CD14-positive monocyte (primary cell): Measurements from ENCODE around the gene EPS15. TPM values are rescaled to one million over a fixed set of nuclear protein-coding genes. Genes with fewer than 3 reads are reported as not detected.

Source experiments
- DNase-seq, 3 donors: peaks; one replicate each; pipeline ENCODE4 v3.0.0-alpha.2; 2011 to 2022
- H2AFZ ChIP-seq: 2 replicates; pipeline ENCODE4 v1.6.0; 2012; ENCODE audit warnings: mild to moderate bottlenecking, low read depth, low read length, inconsistent platforms; ENCODE audit not compliant: insufficient read depth, poor library complexity, severe bottlenecking
- H3K27ac ChIP-seq, 2 donors: 1 replicate in 1 of 2; 2 replicates in 1 of 2; pipeline ENCODE4 v1.5.1; 2012 to 2013; ENCODE audit warnings: low read length in 2 of 2, control low read depth in 1 of 2, inconsistent platforms in 1 of 2, low read depth in 1 of 2, mild to moderate bottlenecking in 1 of 2
- H3K27me3 ChIP-seq, 2 donors: one replicate each; pipeline versions ENCODE4 v1.6.0 to v1.6.1; 2011 to 2013; ENCODE audit warnings: low read length in 2 of 2; ENCODE audit not compliant: control insufficient read depth in 2 of 2, insufficient read depth in 2 of 2
- H3K36me3 ChIP-seq, 2 donors: replicated peaks in 1 of 2; 1 replicate in 1 of 2; 2 replicates in 1 of 2; pipeline versions ENCODE4 v1.5.1 to v1.6.1; 2012 to 2013; ENCODE audit warnings: low read length in 2 of 2, control low read depth in 1 of 2, inconsistent platforms in 1 of 2, mild to moderate bottlenecking in 1 of 2; ENCODE audit not compliant: insufficient read depth in 2 of 2, control insufficient read depth in 1 of 2
- H3K4me1 ChIP-seq, 2 donors: 1 replicate in 1 of 2; 2 replicates in 1 of 2; pipeline versions ENCODE4 v1.5.1 to v1.6.1; 2012 to 2013; ENCODE audit warnings: low read length in 2 of 2, control low read depth in 1 of 2, inconsistent platforms in 1 of 2, mild to moderate bottlenecking in 1 of 2, moderate library complexity in 1 of 2; ENCODE audit not compliant: insufficient read depth in 2 of 2, control insufficient read depth in 1 of 2
- H3K4me2 ChIP-seq: replicated peaks from 2 replicates; pipeline ENCODE3; 2012; ENCODE audit warnings: low read length, moderate library complexity, mild to moderate bottlenecking; ENCODE audit not compliant: poor library complexity, severe bottlenecking; ENCODE audit errors: extremely low read depth
- H3K4me3 ChIP-seq, 3 experiments: fragments of 200-600 bp in 1 of 3; sonication (generic) in 1 of 3; replicated peaks in 1 of 3; 1 replicate in 2 of 3; 2 replicates in 1 of 3; pipeline ENCODE4 v1.5.1; 2011 to 2013; ENCODE audit warnings: low read length in 3 of 3, mild to moderate bottlenecking in 3 of 3, control low read depth in 2 of 3, low read depth in 2 of 3, inconsistent platforms in 1 of 3, moderate library complexity in 1 of 3
- H3K79me2 ChIP-seq: 2 replicates; pipeline ENCODE4 v1.6.0; 2012; ENCODE audit warnings: mild to moderate bottlenecking, control low read depth, inconsistent platforms, low read length, moderate library complexity; ENCODE audit not compliant: insufficient read depth
- H3K9ac ChIP-seq: 2 replicates; pipeline ENCODE4 v1.6.0; 2017; ENCODE audit warnings: low read length, mild to moderate bottlenecking; ENCODE audit not compliant: insufficient read depth, poor library complexity, severe bottlenecking
- H3K9me3 ChIP-seq, 2 donors: replicated peaks in 1 of 2; 1 replicate in 1 of 2; 2 replicates in 1 of 2; pipeline versions ENCODE4 v1.5.1 to v1.6.1; 2012 to 2013; ENCODE audit warnings: low read length in 2 of 2, control low read depth in 1 of 2; ENCODE audit not compliant: control insufficient read depth in 1 of 2, insufficient read depth in 1 of 2
- H4K20me1 ChIP-seq: 2 replicates; pipeline ENCODE4 v1.6.0; 2012; ENCODE audit warnings: mild to moderate bottlenecking, low read length, control low read depth, moderate library complexity; ENCODE audit not compliant: insufficient read depth
- H3K27ac Mint-ChIP-seq, 7 donors: one replicate each; pipeline ENCODE4 v1.8.0; 2020; ENCODE audit warnings: mild to moderate bottlenecking in 7 of 7, mixed read lengths in 7 of 7, moderate library complexity in 6 of 7, inconsistent platforms in 2 of 7
- H3K27me3 Mint-ChIP-seq, 3 donors: one replicate each; pipeline ENCODE4 v1.8.0; 2021 to 2022; ENCODE audit warnings: low read depth in 3 of 3, mild to moderate bottlenecking in 3 of 3, mixed read lengths in 3 of 3, moderate library complexity in 3 of 3, inconsistent platforms in 1 of 3
- H3K36me3 Mint-ChIP-seq, 2 donors: one replicate each; pipeline ENCODE4 v1.8.0; 2020; ENCODE audit warnings: mixed read lengths in 2 of 2, inconsistent platforms in 1 of 2, mild to moderate bottlenecking in 1 of 2
- H3K4me1 Mint-ChIP-seq: one replicate; pipeline ENCODE4 v1.8.0; 2020; ENCODE audit warnings: mild to moderate bottlenecking, mixed read lengths
- H3K4me3 Mint-ChIP-seq, 2 donors: one replicate each; pipeline ENCODE4 v1.8.0; 2020; ENCODE audit warnings: mild to moderate bottlenecking in 2 of 2, mixed read lengths in 2 of 2, moderate library complexity in 1 of 2
- H3K9me3 Mint-ChIP-seq, 7 donors: one replicate each; pipeline ENCODE4 v1.8.0; 2020 to 2022; ENCODE audit warnings: mixed read lengths in 7 of 7, mild to moderate bottlenecking in 6 of 7, moderate library complexity in 6 of 7, inconsistent platforms in 2 of 7
- WGBS: methylation state at CpG from one replicate; pipeline ENCODE4 v1.1.5; 2013; ENCODE audit warnings: missing lambda C conversion rate; ENCODE audit not compliant: insufficient coverage; 5-methylcytosine and 5-hydroxymethylcytosine counted together
- intact Hi-C, 2 donors: fragments of 100-400 bp; cut with micrococcal nuclease; formaldehyde crosslinking; loops; one replicate each; pipeline versions ENCODE4 v1.15.0 to v1.15.1; 2023
- polyA plus RNA-seq, 3 donors: library from polyadenylated mRNA; depleted of rRNA in 1 of 3; unstranded in 2 of 3; stranded (reverse) in 1 of 3; fragments of 300-500 nt in 2 of 3; fragments of >200 nt in 1 of 3; fragmentation: Illumina TruSeq in 2 of 3; gene quantifications; 1 replicate in 2 of 3; 2 replicates in 1 of 3; pipeline ENCODE4 v1.2.3, GENCODE V29; 2012 to 2021
- TF ChIP-seq, protein P1 (sequence below): fragments of 200-600 bp; IDR thresholded peaks from one replicate; pipeline ENCODE4 v1.8.0; 2022; ENCODE audit warnings: antibody characterized with exemption, mild to moderate bottlenecking

EPS15 gene
- polyA plus RNA-seq, 3 donors = 26.7 to 53.6 (median 36.4) TPM

DNA sequence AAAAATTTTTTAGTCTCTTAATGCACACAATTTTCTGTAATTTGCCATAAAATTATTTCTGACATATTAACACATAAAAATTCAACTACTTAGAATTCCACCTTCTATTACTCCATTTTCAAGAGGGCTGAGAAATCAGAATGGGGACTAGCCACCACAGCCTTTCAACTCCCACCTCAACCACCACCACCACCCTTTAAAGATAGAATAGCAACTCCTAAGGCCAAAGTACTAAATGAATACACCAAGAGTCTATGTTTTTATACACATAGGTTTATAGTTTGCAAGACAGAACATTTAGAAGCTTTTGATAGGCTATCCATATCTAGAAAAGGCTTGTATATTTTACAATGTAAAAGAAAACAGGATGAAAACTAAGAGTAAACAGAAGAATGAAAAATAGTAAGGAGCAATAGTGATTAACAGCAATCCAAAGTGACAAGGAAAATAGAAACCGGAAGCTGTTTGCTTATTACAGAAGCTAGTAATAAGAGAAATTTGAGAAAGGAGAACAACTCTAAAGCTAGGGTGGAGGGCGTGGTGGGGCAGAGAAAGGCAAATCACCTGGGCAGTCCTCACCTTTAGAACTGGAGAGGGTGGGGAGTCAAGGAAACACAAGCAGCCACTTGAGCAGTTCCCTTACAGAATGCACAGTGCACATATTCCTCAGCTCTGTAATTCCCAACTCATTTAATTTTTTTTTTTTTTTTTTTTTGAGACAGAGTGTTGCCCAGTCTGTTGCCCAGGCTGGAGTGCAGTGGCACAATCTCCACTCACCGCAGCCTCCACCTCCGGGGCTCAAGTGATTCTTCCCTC lies 27.7 kb downstream of the EPS15 start:
- peaks cover 16 to 26% of the 10 kb centered on the region in 2 donors for H3K4me1 ChIP-seq
- peaks cover 93% of the 10 kb centered on the region for H4K20me1 ChIP-seq
- peak overlapping the region; percentile 57 for H3K4me2 ChIP-seq
- H3K27me3 Mint-ChIP-seq = no peaks in the 10 kb centered on the region
- peak overlapping the region; percentile 11 to 43 for H3K27ac ChIP-seq
- H3K4me3 Mint-ChIP-seq = peak overlapping the region in 1 of 2 donors; percentile 81
- H3K27me3 ChIP-seq = no peaks in the 10 kb centered on the region
- H3K9ac ChIP-seq = no peak overlapping the region
- H3K36me3 Mint-ChIP-seq = peaks cover 0 to 1% of the 10 kb centered on the region in 2 donors
- TF ChIP-seq, protein P1, sequence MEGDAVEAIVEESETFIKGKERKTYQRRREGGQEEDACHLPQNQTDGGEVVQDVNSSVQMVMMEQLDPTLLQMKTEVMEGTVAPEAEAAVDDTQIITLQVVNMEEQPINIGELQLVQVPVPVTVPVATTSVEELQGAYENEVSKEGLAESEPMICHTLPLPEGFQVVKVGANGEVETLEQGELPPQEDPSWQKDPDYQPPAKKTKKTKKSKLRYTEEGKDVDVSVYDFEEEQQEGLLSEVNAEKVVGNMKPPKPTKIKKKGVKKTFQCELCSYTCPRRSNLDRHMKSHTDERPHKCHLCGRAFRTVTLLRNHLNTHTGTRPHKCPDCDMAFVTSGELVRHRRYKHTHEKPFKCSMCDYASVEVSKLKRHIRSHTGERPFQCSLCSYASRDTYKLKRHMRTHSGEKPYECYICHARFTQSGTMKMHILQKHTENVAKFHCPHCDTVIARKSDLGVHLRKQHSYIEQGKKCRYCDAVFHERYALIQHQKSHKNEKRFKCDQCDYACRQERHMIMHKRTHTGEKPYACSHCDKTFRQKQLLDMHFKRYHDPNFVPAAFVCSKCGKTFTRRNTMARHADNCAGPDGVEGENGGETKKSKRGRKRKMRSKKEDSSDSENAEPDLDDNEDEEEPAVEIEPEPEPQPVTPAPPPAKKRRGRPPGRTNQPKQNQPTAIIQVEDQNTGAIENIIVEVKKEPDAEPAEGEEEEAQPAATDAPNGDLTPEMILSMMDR = no peak
- DNase-seq = peak; percentile 12 to 61 (median 29)
- H2AFZ ChIP-seq = no peak overlapping the region
- WGBS = no CpG with 5 or more reads among the region's 4 CpGs
- H3K36me3 ChIP-seq = no peaks in the 10 kb centered on the region
- peaks cover 94% of the 10 kb centered on the region for H3K79me2 ChIP-seq
- peaks cover 38% of the 10 kb centered on the region for H3K4me1 Mint-ChIP-seq
- peak overlapping the region in 1 of 3 experiments; percentile 58 for H3K4me3 ChIP-seq
- intact Hi-C loops = no loop called here
- H3K9me3 Mint-ChIP-seq = no peaks in the 10 kb centered on the region
- H3K27ac Mint-ChIP-seq = peak overlapping the region; percentile 21 to 85 (median 77)
- H3K9me3 ChIP-seq = no peaks in the 10 kb centered on the region

DNA sequence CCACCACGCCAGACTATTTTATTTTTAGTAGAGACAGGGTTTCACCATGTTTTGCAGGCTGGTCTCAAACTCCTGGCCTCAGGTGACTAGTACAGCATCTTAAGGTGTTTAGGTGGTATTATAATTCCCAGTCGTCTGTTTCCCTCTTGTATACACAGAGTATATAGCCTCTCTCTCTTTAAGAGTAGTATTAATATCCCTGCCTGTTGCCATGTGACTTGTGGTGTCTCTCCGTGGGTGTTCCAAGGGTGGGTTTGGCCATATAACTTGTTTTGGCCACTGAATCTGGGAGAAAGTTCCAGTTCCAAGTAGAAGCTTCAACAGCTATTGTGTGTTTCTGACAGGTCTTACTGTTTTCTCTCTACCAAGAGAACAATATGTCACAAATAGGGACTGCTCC lies 29.6 kb downstream of the EPS15 start:
- intact Hi-C loops = no loop called here
- no peak overlapping the region for H3K4me2 ChIP-seq
- H3K27me3 ChIP-seq = no peaks in the 10 kb centered on the region
- no peak overlapping the region for H3K27ac ChIP-seq
- Mint-ChIP-seq H3K4me1 (peaks cover 36% of the 10 kb centered on the region), H3K4me3 (no peak overlapping the region), H3K36me3 (peaks cover 0 to 1% of the 10 kb centered on the region in 2 donors), H3K27ac (no peak overlapping the region), H3K9me3 (no peaks in the 10 kb centered on the region), H3K27me3 (no peaks in the 10 kb centered on the region)
- peaks cover 0 to 9% of the 10 kb centered on the region in 2 donors for H3K36me3 ChIP-seq
- no peaks in the 10 kb centered on the region for H3K9me3 ChIP-seq
- peaks cover 16 to 26% of the 10 kb centered on the region in 2 donors for H3K4me1 ChIP-seq
- no peak overlapping the region for H3K4me3 ChIP-seq
- DNase-seq = no peak
- peaks cover 87% of the 10 kb centered on the region for H4K20me1 ChIP-seq
- no peak overlapping the region for H3K9ac ChIP-seq
- H2AFZ ChIP-seq = no peak overlapping the region
- peaks cover 94% of the 10 kb centered on the region for H3K79me2 ChIP-seq
- TF ChIP-seq, protein P1 = no peak
- no CpG with 5 or more reads among the region's 3 CpGs for WGBS
